Stimulated activated effector memory CD8-positive, alpha-beta T cell treated with anti-CD3 and anti-CD28 coated beads, Interleukin-12 subunit alpha, Interleukin-12 subunit beta, amount 100 ng/mL, for 72 hours (primary cell): ENCODE results near the gene KCNC4.

Experiments used
- ATAC-seq: fragments of 150-1000 bp; cut with Tn5 transposase; 2 replicates; pipeline ENCODE4 v1.10.0; 2021
- DNase-seq, 2 donors: peaks; one replicate each; pipeline ENCODE4 v3.0.0; 2021 to 2022; ENCODE audit warnings: low spot score in 2 of 2
- H3K27ac Mint-ChIP-seq: one replicate; pipeline ENCODE4 v1.8.0; 2022; ENCODE audit warnings: mild to moderate bottlenecking, mixed read lengths
- H3K36me3 Mint-ChIP-seq: one replicate; pipeline ENCODE4 v1.8.0; 2022; ENCODE audit warnings: mild to moderate bottlenecking, mixed read lengths
- H3K4me1 Mint-ChIP-seq: one replicate; pipeline ENCODE4 v1.8.0; 2022; ENCODE audit warnings: mixed read lengths
- H3K4me3 Mint-ChIP-seq: one replicate; pipeline ENCODE4 v1.8.0; 2022; ENCODE audit warnings: mild to moderate bottlenecking, mixed read lengths
- H3K9me3 Mint-ChIP-seq: one replicate; pipeline ENCODE4 v1.8.0; 2022; ENCODE audit warnings: mixed read lengths

The KCNC4 gene

DNA sequence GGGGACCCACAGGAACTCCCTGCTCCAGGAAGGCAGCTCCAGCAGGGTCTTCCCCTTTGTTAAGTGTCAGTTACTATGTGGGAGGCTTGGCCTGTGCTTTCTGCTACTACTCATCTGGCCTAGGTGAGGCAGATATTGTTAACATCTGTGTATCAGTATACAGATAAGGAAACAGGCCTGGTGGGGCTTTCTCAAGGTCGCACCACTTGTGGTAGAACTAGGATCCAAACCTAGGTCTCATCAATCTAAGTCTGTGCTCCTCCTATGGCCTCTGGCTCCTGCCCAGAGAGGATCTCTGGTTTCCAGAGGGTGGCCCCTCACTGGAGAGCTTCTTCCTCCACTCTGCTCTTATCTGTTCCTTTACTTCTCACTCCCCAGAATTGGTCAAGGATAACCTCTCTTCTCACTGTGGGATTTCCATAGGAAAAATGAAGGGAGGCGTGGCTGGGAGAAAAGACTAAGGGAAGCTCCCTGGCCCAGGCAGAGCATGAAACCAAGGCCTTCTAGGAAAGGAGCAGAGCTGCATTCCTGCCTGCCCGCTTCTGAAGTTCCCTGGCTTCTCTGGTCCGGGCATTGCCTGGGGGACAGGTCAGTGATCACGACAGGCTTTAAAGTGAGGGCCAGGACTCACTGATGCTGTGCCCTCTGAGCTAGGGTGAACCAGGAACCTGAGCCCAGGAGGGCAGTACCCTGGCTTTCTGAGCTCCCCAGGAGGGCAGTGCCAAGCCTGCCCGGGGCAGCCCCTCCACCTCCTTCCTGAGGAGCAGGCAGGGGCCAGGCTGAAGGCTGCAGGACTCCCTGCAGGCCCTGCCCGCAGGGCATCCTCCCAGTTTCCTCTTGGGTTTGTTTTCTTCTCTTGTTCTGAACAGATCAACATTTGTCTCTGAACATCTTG lies 5.8 kb downstream of the KCNC4 start:
- peaks cover 6% of the 10 kb centered on the region for H3K36me3 Mint-ChIP-seq
- H3K4me1 Mint-ChIP-seq: peaks cover 72% of the 10 kb centered on the region
- peak overlapping the region; percentile 35 for H3K27ac Mint-ChIP-seq
- DNase-seq (no peak), ATAC-seq (no peak)
- no peaks in the 10 kb centered on the region for H3K9me3 Mint-ChIP-seq
- peak overlapping the region; percentile 20 for H3K4me3 Mint-ChIP-seq

DNA sequence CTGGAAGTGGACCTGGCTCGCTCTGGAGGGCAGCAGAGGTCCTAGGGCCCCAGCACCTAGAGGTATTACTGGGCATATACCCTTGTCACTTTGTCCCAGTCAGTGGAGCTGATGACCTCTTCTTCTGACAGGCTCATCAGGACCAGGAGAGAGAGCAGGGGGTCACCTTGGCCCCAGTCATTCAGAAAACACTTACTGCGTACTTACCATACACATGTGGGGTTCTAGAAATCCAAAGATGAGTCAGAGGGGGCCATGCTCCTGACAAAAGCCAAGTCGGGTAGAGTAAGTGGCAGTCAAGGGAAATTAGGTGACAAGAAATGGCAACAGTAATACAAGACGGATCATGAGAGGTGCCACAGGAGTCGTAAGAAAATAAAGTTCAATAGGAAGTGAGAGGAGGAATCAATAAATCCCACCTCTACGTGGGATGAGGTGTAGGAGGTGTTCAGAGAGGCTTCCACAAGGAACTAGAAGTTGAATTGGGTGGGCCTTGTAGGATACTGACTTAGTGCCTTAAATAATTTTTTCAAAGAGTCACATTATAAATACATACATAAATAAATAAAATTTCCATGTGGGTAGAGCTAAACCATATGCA lies 6.8 kb downstream of the KCNC4 start:
- no peaks in the 10 kb centered on the region for H3K36me3 Mint-ChIP-seq
- ATAC-seq (peak; percentile 76), DNase-seq (no peak)
- peaks cover 65% of the 10 kb centered on the region for H3K4me1 Mint-ChIP-seq
- H3K4me3 Mint-ChIP-seq: peak overlapping the region; percentile 20
- peak overlapping the region; percentile 35 for H3K27ac Mint-ChIP-seq
- no peaks in the 10 kb centered on the region for H3K9me3 Mint-ChIP-seq

DNA sequence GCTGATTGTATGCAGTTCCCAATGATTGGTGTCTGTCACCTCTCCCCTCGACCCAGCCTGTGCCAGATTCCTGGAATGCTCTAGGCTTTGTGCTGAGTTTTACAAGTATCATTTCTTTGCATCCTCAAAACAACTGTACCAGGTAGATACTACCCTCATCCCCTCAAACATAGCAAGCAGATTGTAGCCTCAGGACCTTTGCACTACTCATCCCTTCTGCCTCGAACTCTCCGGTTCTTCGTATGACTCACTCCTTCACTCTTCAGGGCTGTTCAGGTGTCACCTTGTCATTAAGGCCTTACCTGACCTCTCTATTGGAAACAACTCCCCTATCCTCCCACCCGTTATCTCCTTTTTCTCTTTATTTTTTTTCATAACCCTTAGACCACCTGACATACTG lies 8.0 kb downstream of the KCNC4 start:
- ATAC-seq (no peak), DNase-seq (no peak)
- Mint-ChIP-seq H3K4me1 (peaks cover 53% of the 10 kb centered on the region), H3K36me3 (no peaks in the 10 kb centered on the region), H3K4me3 (no peak overlapping the region), H3K9me3 (no peaks in the 10 kb centered on the region), H3K27ac (no peak overlapping the region)

DNA sequence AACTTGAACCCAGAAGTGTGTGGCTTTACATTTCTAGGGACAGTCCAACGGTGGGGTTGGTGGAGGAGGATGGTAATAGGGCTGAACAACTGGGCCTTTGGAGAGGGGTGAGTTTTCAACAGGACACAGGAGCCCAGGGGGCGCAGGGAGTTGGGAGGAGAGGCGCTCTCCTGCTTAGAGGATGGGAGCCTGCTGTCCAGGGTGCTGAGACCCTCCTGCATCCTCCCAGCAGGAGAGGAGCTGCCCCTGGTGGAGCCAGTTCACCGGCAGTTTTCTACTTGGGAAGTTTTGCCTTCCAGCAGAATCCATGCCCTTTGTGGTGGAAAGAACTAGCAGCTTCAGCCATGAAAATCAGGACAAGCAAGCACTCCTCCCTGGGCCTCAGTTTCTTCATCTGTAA lies 8.6 kb downstream of the KCNC4 start:
- Mint-ChIP-seq H3K4me1 (peaks cover 47% of the 10 kb centered on the region), H3K36me3 (peaks cover 4% of the 10 kb centered on the region), H3K9me3 (no peaks in the 10 kb centered on the region), H3K4me3 (no peak overlapping the region), H3K27ac (no peak overlapping the region)
- DNase-seq (no peak), ATAC-seq (no peak)

DNA sequence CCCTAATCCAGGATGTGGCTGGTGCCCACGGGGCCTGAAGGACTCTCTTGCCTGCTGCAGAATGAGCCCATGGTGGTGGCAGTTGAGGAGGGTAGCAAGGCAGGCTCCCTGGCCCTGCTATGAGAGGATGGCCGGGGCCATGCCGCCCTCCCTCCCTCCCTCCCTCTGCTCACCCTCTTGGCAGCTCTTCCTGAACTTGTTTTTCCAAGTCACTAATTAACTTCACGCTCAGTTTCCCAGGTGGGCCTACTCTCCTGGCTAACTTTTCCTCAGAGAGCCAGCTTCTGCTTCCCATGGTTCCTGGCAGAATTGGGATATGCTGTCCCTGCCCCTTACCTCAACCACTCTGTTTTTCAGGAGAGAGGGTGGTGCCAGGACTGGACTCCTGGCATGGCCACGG lies 10.2 kb downstream of the KCNC4 start:
- Mint-ChIP-seq H3K36me3 (peaks cover 4% of the 10 kb centered on the region), H3K4me1 (peaks cover 31% of the 10 kb centered on the region), H3K27ac (no peak overlapping the region), H3K4me3 (no peak overlapping the region), H3K9me3 (no peaks in the 10 kb centered on the region)
- ATAC-seq (no peak), DNase-seq (no peak)

DNA sequence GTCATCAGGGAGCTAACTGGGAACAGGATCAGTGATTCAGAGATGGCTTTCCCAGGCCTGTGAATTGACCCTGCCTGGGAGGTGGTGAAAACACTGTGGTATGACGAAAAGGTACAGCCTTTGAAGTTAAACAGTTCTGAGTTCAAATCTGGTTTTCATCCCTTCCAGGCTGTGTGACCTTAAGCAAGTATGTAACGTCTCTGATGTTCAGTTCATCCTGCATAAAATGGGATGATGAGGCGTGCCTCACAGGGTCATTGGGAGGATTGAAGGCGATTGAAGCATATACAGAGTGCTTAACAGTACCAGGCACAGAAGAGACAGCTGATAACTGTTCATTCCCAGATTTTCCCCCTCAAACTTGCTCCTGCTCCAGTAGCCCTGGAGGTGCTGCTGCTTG lies 11.0 kb downstream of the KCNC4 start:
- Mint-ChIP-seq H3K27ac (no peak overlapping the region), H3K4me1 (peaks cover 25% of the 10 kb centered on the region), H3K4me3 (no peak overlapping the region), H3K36me3 (peaks cover 4% of the 10 kb centered on the region), H3K9me3 (no peaks in the 10 kb centered on the region)
- ATAC-seq (no peak), DNase-seq (no peak)

DNA sequence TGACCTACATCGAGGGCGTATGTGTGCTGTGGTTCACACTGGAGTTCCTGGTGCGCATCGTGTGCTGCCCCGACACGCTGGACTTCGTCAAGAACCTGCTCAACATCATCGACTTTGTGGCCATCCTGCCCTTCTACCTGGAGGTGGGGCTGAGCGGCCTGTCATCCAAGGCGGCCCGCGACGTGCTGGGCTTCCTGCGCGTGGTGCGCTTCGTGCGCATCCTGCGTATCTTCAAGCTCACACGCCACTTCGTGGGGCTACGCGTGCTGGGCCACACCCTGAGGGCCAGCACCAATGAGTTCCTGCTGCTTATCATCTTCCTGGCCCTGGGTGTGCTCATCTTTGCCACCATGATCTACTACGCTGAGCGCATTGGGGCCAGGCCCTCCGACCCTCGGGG lies 13.0 kb downstream of the KCNC4 start:
- Mint-ChIP-seq H3K36me3 (peaks cover 9% of the 10 kb centered on the region), H3K9me3 (no peaks in the 10 kb centered on the region), H3K27ac (no peak overlapping the region), H3K4me3 (no peak overlapping the region), H3K4me1 (peaks cover 6% of the 10 kb centered on the region)
- DNase-seq: no peak
- ATAC-seq: no peak

DNA sequence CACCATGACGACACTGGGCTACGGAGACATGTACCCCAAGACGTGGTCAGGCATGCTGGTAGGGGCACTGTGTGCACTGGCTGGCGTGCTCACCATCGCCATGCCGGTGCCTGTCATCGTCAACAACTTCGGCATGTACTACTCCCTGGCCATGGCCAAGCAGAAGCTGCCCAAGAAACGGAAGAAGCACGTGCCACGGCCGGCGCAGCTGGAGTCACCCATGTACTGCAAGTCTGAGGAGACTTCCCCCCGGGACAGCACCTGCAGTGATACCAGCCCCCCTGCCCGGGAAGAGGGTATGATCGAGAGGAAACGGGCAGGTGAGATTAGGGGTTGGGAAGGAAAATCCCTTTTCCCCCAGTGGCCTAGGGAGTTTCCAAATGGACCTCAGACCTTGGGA lies 13.5 kb downstream of the KCNC4 start:
- no peaks in the 10 kb centered on the region for H3K9me3 Mint-ChIP-seq
- no peak for DNase-seq
- H3K36me3 Mint-ChIP-seq: peaks cover 9% of the 10 kb centered on the region
- no peak overlapping the region for H3K27ac Mint-ChIP-seq
- no peak overlapping the region for H3K4me3 Mint-ChIP-seq
- ATAC-seq: no peak
- peaks cover under 1% of the 10 kb centered on the region for H3K4me1 Mint-ChIP-seq

DNA sequence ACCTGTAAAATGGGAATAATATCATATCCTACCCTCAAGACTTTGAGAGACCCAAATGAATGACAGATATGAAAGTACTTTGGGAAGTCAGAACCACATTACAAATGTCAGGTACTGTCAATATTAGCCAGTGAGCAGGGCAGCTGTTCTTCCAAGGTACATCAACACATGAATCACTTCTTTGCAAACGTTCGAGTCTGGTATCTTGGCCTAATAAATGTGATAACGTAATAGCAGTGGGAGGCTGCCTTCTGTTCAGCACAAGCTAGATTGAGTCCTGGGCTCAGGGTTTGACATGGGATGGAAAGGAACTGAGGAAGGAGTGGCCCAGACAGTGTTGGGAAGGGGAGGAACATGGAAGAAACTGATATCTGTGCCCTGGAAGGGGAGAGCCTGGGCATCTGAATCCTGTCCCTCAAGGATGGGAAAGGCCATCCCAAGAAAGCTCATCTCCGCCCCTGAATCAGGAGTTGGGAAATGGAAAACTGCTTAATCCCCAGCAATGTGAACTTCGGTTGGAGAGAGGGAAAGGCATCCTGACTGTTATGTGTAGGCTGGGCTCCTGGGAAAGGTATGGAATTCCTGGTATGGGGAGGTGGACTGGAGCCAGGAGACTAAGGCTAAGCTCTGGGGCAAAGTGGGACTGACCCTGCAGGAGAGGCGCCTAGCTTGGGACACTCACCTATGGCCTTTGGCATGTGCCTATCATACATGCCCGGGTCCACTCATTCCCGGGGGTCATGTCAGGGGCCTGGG lies 14.3 kb downstream of the KCNC4 start:
- H3K36me3 Mint-ChIP-seq: peaks cover 16% of the 10 kb centered on the region
- H3K27ac Mint-ChIP-seq: no peak overlapping the region
- no peaks in the 10 kb centered on the region for H3K9me3 Mint-ChIP-seq
- H3K4me3 Mint-ChIP-seq: no peak overlapping the region
- no peak for ATAC-seq
- H3K4me1 Mint-ChIP-seq: no peaks in the 10 kb centered on the region
- DNase-seq: no peak

DNA sequence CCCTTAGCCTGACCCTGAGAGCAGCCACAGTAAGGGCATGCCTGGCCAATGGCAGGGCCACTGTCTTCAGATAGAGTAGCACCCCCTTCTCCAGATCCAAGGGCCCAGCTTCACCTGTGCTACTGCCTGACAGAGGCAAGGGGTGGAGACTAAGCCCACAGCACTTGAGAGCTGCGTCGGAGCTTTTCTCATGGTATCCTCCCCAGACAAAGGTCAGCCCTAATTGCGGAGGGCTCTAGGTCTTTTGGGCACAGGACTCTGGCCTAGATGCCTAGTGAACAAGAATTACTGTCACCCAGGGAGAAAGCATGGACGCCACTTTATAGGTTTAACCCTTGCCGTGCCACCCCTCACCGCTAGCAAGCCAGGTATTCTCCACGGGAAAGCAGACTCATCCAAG lies 15.1 kb downstream of the KCNC4 start:
- Mint-ChIP-seq H3K4me1 (no peaks in the 10 kb centered on the region), H3K9me3 (no peaks in the 10 kb centered on the region), H3K4me3 (no peak overlapping the region), H3K36me3 (peaks cover 18% of the 10 kb centered on the region), H3K27ac (no peak overlapping the region)
- DNase-seq (no peak), ATAC-seq (no peak)

DNA sequence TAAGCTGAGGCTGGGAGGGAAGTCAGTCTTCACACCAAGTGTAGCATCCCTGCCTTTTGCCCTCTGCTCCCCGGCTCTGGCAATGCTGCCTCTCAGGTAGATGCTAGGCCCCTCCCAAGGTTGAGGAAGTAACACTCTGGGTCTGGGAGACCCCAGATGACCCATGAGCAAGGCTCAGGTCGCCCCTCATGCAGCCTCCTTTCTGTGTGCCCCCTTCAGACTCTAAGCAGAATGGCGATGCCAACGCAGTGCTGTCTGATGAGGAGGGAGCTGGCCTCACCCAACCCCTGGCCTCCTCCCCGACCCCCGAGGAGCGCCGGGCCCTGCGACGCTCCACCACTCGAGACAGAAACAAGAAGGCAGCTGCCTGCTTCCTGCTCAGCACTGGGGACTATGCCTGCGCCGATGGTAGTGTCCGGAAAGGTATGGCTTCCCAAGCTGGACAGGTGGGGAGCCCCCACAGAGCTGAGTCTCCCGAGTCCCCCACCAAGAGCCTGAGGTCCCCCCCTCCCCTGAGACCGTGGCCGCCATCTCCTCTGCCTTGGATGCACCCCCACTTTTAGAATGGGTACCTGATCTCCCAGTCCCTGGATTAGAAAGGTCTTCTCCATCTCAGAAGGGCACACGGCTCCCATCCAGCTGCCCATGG lies 15.8 kb downstream of the KCNC4 start:
- H3K36me3 Mint-ChIP-seq: peaks cover 18% of the 10 kb centered on the region
- no peaks in the 10 kb centered on the region for H3K4me1 Mint-ChIP-seq
- H3K27ac Mint-ChIP-seq: no peak overlapping the region
- no peak for ATAC-seq
- H3K4me3 Mint-ChIP-seq: no peak overlapping the region
- no peak for DNase-seq
- no peaks in the 10 kb centered on the region for H3K9me3 Mint-ChIP-seq

DNA sequence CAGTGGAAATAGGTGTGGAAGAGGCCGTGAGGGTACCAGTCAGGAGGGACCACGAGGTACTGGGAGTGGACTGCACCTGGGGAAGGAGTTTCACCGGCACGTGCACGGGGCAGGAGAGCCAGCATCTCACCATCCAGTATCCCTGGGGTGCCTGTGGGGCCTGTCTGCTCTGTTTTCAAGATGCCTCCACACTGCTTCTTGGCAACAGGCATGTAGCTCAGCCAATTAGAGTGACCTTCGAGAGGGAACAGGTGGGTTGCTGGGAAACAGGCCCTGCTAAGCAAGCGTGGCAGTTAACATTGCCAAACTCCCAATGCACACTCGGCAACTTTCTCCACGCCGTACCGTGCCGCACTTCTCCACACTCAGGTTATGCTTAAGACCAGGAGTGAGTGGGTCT lies 17.7 kb downstream of the KCNC4 start:
- ATAC-seq: no peak

DNA sequence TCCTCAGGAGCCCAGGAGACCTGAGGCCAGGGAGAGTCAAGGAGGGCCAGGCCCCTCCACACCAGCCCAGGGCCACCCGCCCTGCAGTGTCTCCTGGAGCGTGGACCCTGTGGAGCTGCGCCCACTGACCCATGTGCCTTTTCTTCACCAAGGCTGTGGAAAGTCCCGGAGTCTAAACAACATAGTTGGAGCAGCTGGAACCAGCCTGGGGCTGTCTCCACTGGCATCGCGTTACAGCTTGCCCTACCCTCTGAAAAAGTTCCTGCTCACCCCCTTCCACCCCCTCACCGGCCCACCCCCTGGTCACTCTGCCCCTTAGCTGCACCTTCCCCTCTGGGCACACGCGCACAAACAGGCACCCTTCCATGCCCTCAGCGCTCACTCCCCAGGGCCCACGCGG lies 18.3 kb downstream of the KCNC4 start:
- Mint-ChIP-seq H3K36me3 (peaks cover 16% of the 10 kb centered on the region), H3K27ac (no peak overlapping the region), H3K4me3 (no peak overlapping the region), H3K9me3 (no peaks in the 10 kb centered on the region), H3K4me1 (peaks cover under 1% of the 10 kb centered on the region)
- ATAC-seq (no peak), DNase-seq (no peak)

More for the DNA sequence above, 17.7 kb downstream of the KCNC4 start:
- Mint-ChIP-seq H3K36me3 (peaks cover 18% of the 10 kb centered on the region), H3K4me1 (no peaks in the 10 kb centered on the region), H3K9me3 (no peaks in the 10 kb centered on the region), H3K27ac (no peak overlapping the region), H3K4me3 (no peak overlapping the region)
- DNase-seq: no peak

DNA sequence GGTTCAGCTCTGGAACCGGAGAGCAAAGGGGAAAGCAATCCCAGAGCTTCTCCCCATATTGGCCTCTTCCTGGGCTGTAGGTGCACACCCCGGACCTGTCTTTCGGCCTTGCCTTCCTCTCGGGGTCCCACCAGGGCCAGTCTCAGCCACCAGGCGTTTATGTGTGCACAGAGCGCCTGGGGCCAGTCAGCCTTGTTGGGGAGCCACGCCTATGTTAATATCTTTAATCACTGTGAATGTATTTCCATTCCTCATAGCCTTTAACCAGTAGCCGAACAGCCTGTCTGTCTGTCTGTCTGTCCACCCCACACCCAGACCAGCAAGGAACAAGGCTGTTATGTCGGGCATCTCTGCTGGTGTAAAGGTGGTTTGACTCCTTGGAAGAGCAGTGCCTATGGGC lies 18.8 kb downstream of the KCNC4 start:
- DNase-seq (no peak), ATAC-seq (no peak)
- Mint-ChIP-seq H3K4me3 (no peak overlapping the region), H3K9me3 (no peaks in the 10 kb centered on the region), H3K27ac (no peak overlapping the region), H3K36me3 (peaks cover 14% of the 10 kb centered on the region), H3K4me1 (peaks cover 5% of the 10 kb centered on the region)

DNA sequence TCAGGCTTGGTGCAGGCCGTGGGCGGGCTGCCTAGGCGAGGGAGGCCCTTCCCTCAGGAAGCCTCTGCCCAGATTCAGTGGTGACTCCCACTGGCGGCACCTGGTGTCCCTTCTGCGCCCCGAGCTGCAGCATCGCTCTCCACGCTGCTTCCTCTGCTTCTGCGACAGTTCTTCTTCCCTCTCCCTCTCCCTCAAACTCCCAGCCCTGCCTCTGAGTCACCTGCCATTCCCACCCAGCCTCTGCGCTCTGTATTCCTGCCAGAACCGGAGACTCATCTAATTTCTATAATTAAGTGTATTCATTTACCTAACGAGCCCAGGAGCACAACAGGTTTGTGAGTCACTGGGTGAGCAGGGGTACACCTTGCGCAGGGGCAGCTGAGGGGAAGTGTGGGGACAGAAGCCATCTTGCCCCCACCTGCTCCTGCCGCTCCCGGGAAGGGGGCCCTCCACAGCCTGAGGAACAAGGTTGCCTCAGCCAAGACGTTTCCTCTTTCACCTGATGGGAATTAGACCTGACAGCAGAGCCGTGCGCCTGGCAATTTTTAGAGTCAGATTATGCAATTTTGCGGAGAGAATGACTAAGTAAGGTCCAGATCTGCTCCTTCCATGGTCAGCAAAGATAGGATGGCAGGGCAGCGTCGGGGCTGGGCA lies 19.4 kb downstream of the KCNC4 start:
- ATAC-seq (no peak), DNase-seq (no peak)
- Mint-ChIP-seq H3K4me3 (no peak overlapping the region), H3K36me3 (peaks cover 14% of the 10 kb centered on the region), H3K27ac (peak overlapping the region; percentile 56), H3K9me3 (no peaks in the 10 kb centered on the region), H3K4me1 (peaks cover 9% of the 10 kb centered on the region)
